DOHH2 (cell line): Measurements from ENCODE around the gene P3H2.

Experiments used
- H3F3A ChIP-seq: fragments of 200-600 bp; sonication (generic), shearing (Covaris generic); 2 replicates; pipeline ENCODE4 v1.6.0; 2016; ENCODE audit warnings: antibody characterized with exemption, mild to moderate bottlenecking; ENCODE audit not compliant: control insufficient read depth, insufficient read depth
- H3K27ac ChIP-seq: fragments of 200-600 bp; sonication (generic); 2 replicates; pipeline ENCODE4 v1.5.1; 2014; ENCODE audit warnings: low read depth, mild to moderate bottlenecking, low read length, moderate library complexity
- H3K27me3 ChIP-seq: fragments of 200-600 bp; sonication (generic); 2 replicates; pipeline ENCODE4 v1.6.1; 2014; ENCODE audit warnings: mild to moderate bottlenecking, low read length, mixed read lengths; ENCODE audit not compliant: control insufficient read depth
- H3K36me3 ChIP-seq: fragments of 200-600 bp; sonication (generic); 2 replicates; pipeline ENCODE4 v1.6.1; 2014; ENCODE audit warnings: mild to moderate bottlenecking, low read length, moderate library complexity, mixed read lengths; ENCODE audit not compliant: control insufficient read depth
- H3K4me1 ChIP-seq: fragments of 200-600 bp; sonication (generic); 2 replicates; pipeline ENCODE4 v1.6.1; 2014; ENCODE audit warnings: mild to moderate bottlenecking, low read length, mixed read lengths; ENCODE audit not compliant: control insufficient read depth
- H3K4me2 ChIP-seq: fragments of 200-600 bp; sonication (generic); 2 replicates; pipeline ENCODE4 v1.6.0; 2014; ENCODE audit warnings: mild to moderate bottlenecking, low read length, moderate library complexity
- H3K4me3 ChIP-seq: fragments of 200-600 bp; sonication (generic); 2 replicates; pipeline ENCODE4 v1.5.1; 2014; ENCODE audit warnings: mild to moderate bottlenecking, low read length, mixed read lengths
- H3K79me2 ChIP-seq: fragments of 200-600 bp; sonication (generic); 2 replicates; pipeline ENCODE4 v1.6.1; 2014; ENCODE audit warnings: mild to moderate bottlenecking, low read length, mixed read lengths; ENCODE audit not compliant: control insufficient read depth
- H3K9me2 ChIP-seq: fragments of 200-600 bp; sonication (generic); replicated peaks from 2 replicates; pipeline ENCODE4 v1.6.1; 2014; ENCODE audit warnings: mild to moderate bottlenecking, low read length, mixed read lengths; ENCODE audit not compliant: control insufficient read depth
- H3K9me3 ChIP-seq: fragments of 200-600 bp; sonication (generic); 2 replicates; pipeline ENCODE4 v1.6.1; 2014; ENCODE audit warnings: antibody characterized with exemption, low read length, mixed read lengths; ENCODE audit not compliant: control insufficient read depth, insufficient read depth
- H4K20me1 ChIP-seq: fragments of 200-600 bp; sonication (generic); 2 replicates; pipeline ENCODE4 v1.6.0; 2014; ENCODE audit warnings: low read depth, mild to moderate bottlenecking, antibody characterized with exemption, low read length, moderate library complexity; ENCODE audit not compliant: control insufficient read depth, insufficient read depth
- CTCF ChIP-seq: fragments of 200-600 bp; sonication (generic); IDR thresholded peaks from one replicate; pipeline ENCODE4 v1.5.1; 2014; ENCODE audit warnings: antibody characterized with exemption, mild to moderate bottlenecking, low read depth, low read length; ENCODE audit not compliant: poor library complexity, severe bottlenecking
- EZH2phosphoT487 ChIP-seq: fragments of 200-600 bp; sonication (generic); IDR thresholded peaks from 2 replicates; pipeline ENCODE4 v1.6.1; 2017; ENCODE audit warnings: borderline replicate concordance, mild to moderate bottlenecking, antibody characterized with exemption, low read length, moderate library complexity, mixed read lengths

Gene P3H2

DNA sequence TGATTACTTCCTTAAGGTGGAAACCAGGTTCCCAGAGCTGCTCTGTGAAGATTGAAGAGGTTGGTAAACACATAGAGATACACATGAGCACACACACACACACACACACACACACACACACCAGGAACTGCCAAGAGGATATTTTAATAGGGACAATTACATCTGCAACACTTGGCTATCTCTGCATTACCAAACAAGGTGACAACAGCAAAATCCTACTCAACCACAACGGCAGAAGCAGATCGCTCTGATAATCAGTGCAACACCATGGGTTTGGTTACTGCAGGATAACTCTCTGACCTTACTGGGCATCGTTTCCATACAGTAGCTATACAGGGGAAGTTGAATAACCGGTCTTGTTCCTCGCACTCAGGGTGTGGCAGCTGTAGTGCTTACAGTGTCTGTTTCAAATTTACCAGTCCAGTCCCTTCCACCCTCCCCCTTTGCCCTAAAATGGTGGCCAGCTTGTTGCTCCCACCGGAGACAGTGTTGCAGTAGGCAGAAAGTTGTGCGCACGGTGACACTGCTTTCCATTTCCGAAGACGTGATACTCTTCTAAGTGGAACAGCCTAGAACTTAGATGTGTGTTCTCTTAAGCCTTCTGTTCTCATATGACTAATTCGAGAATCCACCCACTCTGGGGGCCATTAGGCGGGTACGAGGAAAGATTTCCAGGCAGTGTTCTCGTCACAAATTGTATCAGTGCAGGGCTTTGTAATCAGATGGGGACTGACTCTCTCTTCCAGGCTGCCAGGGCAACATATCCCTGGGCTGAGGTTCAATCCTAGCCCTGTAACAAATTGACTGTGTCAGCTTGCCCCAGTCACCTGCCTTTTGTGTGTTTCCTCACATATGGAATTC is 176.2 kb downstream of the P3H2 start:
- no peak for TF ChIP-seq EZH2phosphoT487
- no peak for TF ChIP-seq CTCF
- Histone ChIP-seq H3K36me3 (no peaks in the 10 kb centered on the region), H3K4me3 (no peak overlapping the region), H3K4me2 (no peak overlapping the region), H3K9me2 (no peaks in the 10 kb centered on the region), H3K4me1 (no peaks in the 10 kb centered on the region), H3K27ac (no peak overlapping the region), H4K20me1 (no peaks in the 10 kb centered on the region), H3K27me3 (no peaks in the 10 kb centered on the region; the same call in 1 of the 2 replicates), H3F3A (no peaks in the 10 kb centered on the region), H3K9me3 (no peaks in the 10 kb centered on the region), H3K79me2 (no peaks in the 10 kb centered on the region)

- TF ChIP-seq EZH2phosphoT487 (no peak), CTCF (no peak)
- H3K9me3 ChIP-seq = no peaks in the 10 kb centered on the region
- no peak overlapping the region for H3K27ac ChIP-seq
Observed at GRCh38 chr3:189942948-189943347, 177.7 kb downstream of the P3H2 start.

GRCh38 chr3:189941679-189942078 is 179.0 kb downstream of the P3H2 start:
- H3K36me3 ChIP-seq = no peaks in the 10 kb centered on the region
- H4K20me1 ChIP-seq = no peaks in the 10 kb centered on the region
- no peaks in the 10 kb centered on the region for H3K79me2 ChIP-seq
- no peak overlapping the region for H3K27ac ChIP-seq
- H3K4me3 ChIP-seq = no peak overlapping the region
- TF ChIP-seq EZH2phosphoT487 = no peak
- TF ChIP-seq CTCF = no peak
- no peaks in the 10 kb centered on the region for H3K4me1 ChIP-seq
- no peaks in the 10 kb centered on the region for H3K9me2 ChIP-seq
- no peaks in the 10 kb centered on the region for H3K27me3 ChIP-seq
- no peaks in the 10 kb centered on the region for H3K9me3 ChIP-seq
- no peaks in the 10 kb centered on the region for H3F3A ChIP-seq
- H3K4me2 ChIP-seq = no peak overlapping the region

More at GRCh38 chr3:189942948-189943347, 177.7 kb downstream of the P3H2 start:
- Histone ChIP-seq H3F3A (no peaks in the 10 kb centered on the region), H3K27me3 (no peaks in the 10 kb centered on the region), H3K9me2 (no peaks in the 10 kb centered on the region), H3K36me3 (no peaks in the 10 kb centered on the region), H3K4me2 (no peak overlapping the region), H4K20me1 (no peaks in the 10 kb centered on the region), H3K4me1 (no peaks in the 10 kb centered on the region), H3K79me2 (no peaks in the 10 kb centered on the region), H3K4me3 (no peak overlapping the region)
